ENCODE results near the gene GDF7. TPM values are rescaled to one million over a fixed set of nuclear protein-coding genes. Genes with fewer than 3 reads are reported as not detected.
"Not testable (repeated sequence)": the region's sequence is repeated elsewhere in the genome, so short reads cannot be mapped to it uniquely, and the experiment has no call there.

GDF7 gene
- total RNA-seq, 1 donor from 2014 or later, result 3.2 TPM

DNA sequence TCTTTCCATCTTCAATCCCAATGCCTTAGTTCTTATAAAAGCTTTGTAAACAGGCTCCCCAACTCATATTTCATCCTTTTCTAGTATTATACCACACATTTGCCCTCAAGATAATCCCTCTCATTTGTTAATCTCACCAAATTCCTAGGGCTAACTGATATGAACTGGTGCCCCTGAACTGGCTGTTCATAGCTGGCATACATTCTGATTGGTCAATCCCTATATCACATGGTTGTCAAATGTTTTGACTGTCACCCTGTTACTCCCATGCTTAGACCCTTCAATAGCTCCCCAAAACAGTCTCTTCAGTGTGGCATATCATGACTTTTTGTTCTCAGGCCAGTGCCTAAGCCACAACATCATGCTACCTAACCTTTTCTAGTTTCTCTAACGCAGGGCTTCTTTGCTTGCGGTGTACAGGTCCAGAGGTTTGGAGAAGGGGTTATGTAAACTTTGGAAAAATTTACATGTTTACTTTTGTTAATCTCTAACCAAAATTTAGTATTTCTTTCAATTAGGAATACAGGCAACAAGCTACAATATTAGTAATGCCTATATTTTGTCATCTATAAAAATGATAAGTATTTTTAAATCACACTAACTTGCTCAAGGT, 30.5 kb downstream of the GDF7 start:
- no peak for DNase-seq (ENCODE audit: low read depth)

DNA sequence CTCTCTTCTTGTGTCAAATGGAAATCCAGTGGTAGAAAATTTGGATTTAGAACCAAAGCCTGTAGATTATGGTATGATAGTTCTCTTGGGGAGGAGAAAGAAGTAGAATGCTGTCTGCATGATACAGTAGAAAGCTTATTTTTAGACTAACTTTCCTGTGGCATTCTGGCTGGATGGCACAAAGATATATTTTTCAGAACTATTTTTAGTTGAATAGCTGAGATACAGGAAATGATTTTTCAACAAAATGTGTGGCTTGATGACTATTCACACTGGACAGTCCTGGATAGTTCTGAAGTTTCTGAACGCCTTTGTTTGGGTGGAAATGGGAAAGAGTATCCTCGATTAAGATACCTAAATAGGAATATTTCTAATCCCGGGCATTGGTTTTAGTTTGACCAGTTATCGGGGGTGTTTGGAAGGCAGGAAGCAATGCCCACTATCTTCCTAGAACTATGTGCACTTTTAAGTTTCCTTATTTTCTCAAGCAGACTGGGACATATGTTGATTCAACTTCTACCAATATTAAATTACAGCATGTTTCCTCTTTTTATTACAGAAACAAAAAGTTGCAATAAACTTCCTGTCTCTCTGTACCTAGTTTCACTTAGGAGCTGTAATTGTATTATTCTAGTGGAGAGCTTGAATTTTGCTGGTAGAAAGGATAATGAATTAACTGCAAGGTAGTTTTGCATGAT, 32.1 kb downstream of the GDF7 start:
- no peak for DNase-seq (ENCODE audit: low read depth)

DNA sequence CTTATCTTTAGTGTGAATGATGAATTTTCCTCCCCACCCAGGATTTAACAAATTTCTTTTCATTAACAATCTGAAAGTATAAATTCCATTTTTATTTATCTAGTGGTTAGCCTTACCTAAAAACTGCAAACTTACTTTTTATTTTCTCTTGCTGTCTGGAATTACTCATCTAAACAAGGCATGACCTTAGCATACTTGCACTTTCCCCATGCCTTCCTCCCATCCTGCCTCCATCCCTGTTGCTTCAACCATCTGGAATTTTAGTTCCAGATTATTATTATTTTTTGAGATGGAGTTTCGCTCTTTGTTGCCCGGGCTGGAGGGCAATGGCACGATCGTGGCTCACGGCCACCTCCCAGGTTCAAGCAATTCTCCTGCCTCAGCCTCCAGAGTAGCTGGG, 35.6 kb downstream of the GDF7 start:
- DNase-seq (ENCODE audit: low read depth), result no peak

DNA sequence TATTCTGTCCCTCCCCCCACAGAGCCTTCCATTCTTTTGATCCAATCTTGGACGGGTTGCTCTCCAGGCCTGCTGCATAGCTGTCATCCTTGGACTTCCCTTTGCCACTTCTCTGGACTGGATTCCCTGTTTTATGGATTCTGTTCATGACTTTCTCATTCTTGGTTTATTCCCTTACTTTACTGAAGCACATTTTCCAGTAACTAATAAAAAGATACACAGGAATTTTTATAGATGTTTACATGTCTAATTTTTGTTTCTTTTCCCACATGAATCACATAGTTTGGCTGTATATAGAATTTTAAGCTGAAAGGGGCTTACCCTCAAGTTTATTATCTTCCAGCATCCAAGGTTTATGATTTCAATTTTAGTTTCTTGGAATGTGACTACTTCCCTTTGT, 37.9 kb downstream of the GDF7 start:
- no peak for DNase-seq (ENCODE audit: low read depth)

DNA sequence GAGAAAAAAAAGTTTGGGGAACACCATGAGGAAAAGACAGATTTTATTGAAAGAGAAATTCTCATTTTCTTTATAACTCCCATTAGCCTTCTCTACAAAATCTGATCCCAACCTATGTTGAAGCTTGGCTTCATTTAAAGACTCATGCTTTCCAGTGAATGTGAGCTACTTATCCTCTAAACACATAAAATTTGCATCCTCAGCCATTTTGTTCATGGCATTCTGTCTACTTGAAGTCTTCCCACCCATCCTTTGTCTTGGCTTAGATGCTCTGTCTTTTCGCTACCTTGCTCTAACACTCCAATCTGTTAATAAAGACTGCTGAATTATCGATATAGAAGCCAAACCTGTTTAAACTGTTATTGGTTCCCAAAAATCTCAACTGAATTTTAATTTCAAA, 39.3 kb downstream of the GDF7 start:
- no peak for DNase-seq (ENCODE audit: low read depth)

DNA sequence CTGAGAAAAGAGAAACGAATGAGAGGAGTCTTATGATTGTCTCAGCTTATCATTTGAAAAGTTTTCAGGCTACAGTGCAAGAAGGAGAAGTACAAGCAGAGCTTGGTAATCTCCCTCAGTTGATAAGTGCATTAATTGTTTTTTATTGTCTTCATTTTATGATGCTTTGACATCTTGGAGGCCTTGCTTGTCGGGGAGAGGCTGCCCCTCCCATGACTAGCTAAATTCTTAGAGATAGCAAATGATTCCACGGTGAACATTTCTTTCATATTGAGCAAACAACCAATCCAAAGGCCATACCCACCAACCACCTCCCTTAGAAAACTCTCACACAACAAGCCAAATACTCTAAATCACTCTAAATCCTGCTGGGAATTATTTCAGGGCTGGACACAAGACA, 39.8 kb downstream of the GDF7 start:
- DNase-seq (ENCODE audit: low read depth), result no peak

DNA sequence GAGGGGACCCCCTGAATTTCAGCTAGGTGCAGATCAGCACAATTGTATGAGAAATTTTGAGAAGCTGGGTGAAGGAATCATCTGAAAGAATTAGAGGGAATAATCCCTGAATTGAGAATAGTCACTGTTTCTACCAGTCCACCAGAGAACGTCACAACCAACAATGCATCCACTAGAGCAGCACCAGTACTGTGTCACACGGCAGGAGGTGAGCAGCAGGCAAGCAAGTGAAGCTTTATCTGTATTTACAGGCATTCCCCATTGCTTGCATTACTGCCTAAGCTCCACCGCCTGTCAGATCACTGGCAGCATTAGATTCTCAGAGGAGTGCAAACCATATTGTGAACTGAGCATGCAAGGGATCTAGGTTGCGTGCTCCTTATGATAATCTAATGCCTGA, 40.7 kb downstream of the GDF7 start:
- DNase-seq (ENCODE audit: low read depth), result no peak

DNA sequence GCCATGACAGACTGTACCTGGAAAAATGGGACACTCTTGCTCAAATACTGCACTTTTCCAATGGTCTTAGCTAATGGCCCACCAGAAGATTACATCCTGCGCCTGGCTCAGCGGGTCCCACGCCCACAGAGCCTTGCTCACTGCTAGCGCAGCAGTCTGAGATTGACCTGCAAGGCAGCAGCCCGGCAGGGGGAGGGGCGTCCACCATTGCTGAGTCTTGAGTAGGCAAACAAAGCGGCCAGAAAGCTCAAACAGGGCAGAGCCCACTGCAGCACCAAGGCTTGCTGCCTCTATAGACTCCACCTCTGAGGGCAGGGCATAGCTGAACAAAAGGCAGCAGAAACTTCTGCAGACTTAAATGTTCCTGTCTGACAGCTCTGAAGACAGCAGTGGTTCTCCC, 44.7 kb downstream of the GDF7 start:
- not testable (repeated sequence) for DNase-seq (ENCODE audit: low read depth)

DNA sequence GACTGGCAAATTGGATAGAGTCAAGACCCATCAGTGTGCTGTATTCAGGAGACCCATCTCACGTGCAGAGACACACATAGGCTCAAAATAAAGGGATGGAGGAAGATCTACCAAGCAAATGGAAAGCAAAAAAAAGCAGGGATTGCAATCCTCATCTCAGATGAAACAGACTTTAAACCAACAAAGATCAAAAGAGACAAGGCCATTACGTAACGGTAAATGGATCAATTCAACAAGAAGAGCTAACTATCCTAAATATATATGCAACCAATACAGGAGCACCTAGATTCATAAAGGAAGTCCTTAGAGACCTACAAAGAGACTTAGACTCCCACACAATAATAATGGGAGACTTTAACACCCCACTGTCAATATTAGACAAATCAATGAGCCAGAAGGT, 46.6 kb downstream of the GDF7 start:
- DNase-seq (ENCODE audit: low read depth), result not testable (repeated sequence)

DNA sequence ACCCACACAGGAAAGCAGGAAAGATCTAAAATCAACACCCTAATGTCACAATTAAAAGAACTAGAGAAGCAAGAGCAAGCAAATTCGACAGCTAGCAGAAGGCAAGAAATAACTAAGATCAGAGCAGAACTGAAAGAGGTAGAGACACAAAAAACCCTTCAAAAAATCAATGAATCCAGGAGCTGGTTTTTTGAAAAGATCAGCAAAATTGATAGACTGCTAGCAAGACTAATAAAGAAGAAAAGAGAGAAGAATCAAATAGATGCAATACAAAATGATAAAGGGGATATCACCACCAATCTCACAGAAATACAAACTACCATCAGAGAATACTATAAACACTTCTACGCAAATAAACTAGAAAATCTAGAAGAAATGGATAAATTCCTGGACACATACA, 47.5 kb downstream of the GDF7 start:
- DNase-seq (ENCODE audit: low read depth), result not testable (repeated sequence)

DNA sequence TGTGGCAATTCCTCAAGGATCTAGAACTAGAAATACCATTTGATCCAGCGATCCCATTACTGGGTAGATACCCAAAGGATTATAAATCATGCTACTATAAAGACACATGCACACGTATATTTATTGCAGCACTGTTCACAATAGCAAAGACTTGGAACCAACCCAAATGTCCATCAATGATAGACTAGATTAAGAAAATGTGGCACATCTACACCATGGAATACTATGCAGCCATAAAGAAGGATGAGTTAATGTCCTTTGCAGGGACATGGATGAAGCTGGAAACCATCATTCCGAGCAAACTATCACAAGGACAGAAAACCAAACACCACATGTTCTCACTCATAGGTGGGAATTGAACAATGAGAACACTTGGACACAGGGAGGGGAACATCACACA, 49.2 kb downstream of the GDF7 start:
- DNase-seq (ENCODE audit: low read depth), result not testable (repeated sequence)

DNA sequence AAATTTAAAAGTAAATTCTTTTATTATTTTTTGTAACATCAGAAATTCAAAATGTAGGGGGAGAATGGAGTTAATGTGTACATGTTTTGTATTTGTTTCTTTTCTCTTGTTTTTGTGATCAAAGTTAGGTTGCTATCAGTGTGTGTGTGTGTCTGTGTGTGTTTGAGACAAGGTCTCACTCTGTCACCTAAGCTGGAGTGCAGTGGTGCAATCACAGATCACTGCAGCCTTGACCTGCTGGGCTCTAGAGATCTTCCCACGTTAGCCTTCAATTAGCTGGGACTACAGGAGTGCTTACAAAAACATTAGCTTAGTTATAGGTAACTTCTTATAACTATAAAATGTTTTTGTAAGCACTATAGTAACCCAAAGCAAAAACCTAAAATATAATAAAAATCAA, 50.7 kb downstream of the GDF7 start:
- DNase-seq (ENCODE audit: low read depth), result no peak

DNA sequence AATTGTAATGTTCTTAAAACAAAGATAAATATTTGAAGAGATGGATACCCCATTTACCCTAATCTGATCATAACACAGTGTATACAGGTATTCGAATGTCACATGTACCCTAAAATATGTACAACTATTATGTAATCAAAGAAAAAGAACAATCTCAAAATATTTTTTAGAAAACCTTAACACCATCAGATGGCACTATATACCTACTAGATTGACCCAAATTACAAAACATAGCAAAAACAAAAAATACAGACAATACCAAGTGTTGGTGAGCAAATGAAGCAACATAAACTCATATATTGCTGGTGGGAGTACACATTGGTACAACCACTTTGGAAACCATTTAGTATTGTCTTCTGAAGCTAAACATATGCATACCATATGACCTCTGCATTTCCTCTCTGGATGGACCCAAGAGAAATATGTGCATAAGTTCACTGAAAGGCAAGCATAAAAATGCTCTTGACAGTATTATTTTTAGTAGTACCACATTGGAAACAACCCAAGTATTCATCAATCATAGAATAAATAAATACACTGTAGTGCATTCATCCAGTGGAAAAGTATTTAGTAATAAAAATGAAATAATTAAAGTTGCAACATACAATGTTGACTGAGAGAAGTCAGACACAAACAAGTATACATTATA, 55.8 kb downstream of the GDF7 start:
- no peak for DNase-seq (ENCODE audit: low read depth)

DNA sequence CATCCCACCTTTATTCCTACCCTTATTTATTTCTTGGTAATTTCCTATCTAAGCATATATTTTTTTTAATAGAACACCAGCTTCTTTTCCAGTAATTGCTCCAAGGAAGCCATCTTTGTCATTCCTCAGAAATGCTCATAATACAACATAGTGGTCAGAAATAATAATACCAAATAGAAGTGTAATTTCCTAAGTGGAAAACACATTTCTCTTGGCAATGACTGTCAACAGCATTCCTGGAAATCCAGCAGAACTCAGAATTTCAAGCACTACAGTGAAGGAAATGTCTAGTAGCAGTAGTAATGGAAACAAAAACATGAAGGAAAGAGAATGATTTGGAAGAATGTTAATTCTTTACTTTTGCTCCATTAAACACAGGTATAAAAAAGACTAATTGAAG, 56.6 kb downstream of the GDF7 start:
- DNase-seq (ENCODE audit: low read depth), result no peak

DNA sequence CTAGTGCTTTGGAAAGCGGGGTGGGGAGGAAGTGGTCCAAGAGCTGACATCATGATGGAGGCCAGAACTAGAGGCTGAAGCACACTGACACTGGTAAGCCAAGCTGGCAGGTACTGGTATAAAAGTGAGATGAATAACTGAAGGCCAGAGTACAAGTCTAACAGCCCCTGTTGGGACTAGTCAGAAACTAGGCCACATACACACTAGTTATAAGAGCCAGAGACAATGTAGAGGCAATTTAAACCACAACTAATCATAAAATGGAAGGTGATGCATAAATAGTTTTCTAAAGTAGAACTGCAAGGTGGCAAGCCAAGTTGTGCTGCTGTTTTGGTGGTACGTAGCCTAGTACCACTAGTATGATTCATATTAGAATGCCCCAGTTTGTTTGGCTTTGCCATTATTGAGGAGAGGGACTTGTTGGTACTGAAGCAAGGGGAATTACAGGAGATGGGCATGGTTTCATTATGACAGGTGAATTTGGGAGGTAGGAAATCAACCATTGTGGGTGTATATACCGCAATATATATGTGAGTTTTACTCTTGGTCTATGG, 57.6 kb downstream of the GDF7 start:
- DNase-seq (ENCODE audit: low read depth), result no peak

DNA sequence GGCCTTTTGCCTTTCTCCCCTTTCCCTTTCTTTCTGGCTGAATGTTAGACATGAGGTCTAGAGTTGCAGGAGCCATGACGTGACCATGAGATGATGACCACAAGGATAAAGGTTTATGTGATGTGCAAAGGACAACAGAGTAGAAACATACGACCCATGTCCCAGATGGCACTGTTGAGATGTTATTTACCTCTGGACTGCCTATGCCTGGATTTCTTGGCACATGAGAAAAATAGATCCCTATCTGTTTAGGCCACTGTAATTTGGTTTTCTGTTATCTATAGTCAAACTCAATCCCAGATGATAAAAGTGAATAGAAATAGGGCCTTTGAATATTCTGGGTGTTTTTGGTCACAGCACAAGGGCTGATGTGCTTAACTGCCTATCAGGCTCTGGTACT, 58.8 kb downstream of the GDF7 start:
- no peak for DNase-seq (ENCODE audit: low read depth)

DNA sequence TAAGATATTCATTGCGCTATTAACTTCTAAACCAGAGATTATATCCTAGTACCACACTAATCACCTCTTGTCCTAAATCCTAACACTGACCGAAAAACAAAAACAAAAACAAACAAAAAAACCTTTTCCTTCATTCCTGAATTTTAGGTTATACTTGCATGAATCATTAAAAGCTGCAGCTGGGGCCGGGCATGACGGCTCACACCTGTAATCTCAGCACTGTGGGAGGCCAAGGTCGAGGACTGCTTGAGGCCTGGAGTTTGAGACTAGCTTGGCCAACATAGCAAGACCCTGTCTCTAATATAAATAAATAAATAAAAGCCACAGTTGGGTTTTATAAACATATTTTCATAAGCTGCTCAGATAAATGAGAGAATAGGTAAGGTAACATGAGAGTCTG, 60.0 kb downstream of the GDF7 start:
- DNase-seq (ENCODE audit: low read depth), result no peak

DNA sequence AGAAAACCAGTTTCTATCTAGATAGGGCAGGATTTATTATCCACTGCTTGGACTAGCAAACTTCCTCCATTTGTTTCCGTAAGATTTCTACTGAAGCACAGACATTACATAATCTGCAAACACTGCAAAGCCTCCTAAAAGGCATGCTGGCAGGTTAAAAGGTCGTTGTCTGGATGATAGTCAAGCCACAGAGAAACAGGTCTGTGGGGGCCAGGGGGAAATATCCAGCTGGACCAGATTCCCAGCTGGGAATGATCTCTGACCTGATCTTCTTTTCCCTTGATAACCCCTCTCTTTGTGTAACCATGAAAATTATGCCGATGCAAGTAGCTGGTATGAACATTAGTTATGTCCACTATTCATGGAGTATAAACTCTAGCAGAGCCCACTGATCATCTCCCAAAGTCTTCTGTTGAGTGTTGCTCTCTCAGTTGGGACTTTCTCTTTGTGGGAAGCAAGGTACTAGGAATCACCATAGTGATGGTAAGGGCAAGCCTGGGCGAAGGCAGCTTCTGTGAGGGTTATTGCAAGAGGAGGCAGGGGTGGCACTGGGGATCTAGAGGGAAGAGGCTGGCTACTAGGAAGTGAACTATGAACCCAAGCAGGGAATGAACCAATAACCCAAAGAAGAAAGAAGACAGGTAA, 61.3 kb downstream of the GDF7 start:
- no peak for DNase-seq (ENCODE audit: low read depth)
